SH-SY5Y (cell line): ENCODE results near the gene ADGRE3.

Experiments
- GATA2 ChIP-seq: IDR thresholded peaks from 2 replicates; pipeline ENCODE4 v1.6.1; 2011; ENCODE audit warnings: mild to moderate bottlenecking, low read depth, low read length
- GATA3 ChIP-seq: IDR thresholded peaks from 2 replicates; pipeline ENCODE4 v1.6.1; 2011; ENCODE audit warnings: low read depth, mild to moderate bottlenecking, low read length, moderate library complexity

DNA sequence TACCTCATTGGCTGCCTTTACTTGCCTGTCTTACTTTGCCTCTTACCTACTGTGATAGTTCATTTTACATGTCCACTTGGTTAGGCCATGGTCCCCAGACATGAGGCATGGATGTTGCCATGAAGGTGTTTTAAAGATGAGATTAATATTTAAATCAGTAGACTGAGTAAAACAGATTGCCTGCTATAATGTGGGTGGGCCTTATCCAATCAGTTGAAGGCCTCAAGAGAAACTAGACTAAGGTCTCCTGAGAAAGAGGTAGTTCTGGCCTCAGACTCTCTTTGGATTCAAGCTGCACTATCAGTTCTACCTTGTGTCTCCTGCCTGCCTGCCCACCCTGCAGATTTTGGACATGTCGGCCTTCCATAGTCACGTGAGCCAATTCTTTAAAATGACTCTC lies 26.1 kb downstream of the ADGRE3 start:
- no peak for TF ChIP-seq GATA2
- no peak for TF ChIP-seq GATA3
